Activated CD4-positive, alpha-beta T cell treated with anti-CD3 and anti-CD28 coated beads for 24 hours (primary cell): Measurements from ENCODE around the gene NUDT22.

Experiments
- DNase-seq, 2 donors: peaks; one replicate each; pipeline ENCODE4 v3.0.0-alpha.2; 2020; ENCODE audit warnings: low read depth in 2 of 2

NUDT22 gene

GRCh38 chr11:64227405-64227956 is 1.4 kb downstream of the NUDT22 start:
- DNase-seq = no peak

GRCh38 chr11:64229090-64229743 is 3.1 kb downstream of the NUDT22 start:
- no peak for DNase-seq

- DNase-seq = no peak
Observed at GRCh38 chr11:64229744-64230170, 3.7 kb downstream of the NUDT22 start.

- DNase-seq = peak; percentile 77 to 88
Observed at GRCh38 chr11:64230171-64230984, 4.3 kb downstream of the NUDT22 start, which contains the start of gene DNAJC4. TSS of gene DNAJC4 (plus strand) at chr11:64230548. CDS start at chr11:64230855, 307 bp downstream.

- DNase-seq = no peak
Observed at GRCh38 chr11:64230985-64231365, 4.9 kb downstream of the NUDT22 start.

- DNase-seq = no peak
Observed at GRCh38 chr11:64231546-64231945, 5.5 kb downstream of the NUDT22 start.

- DNase-seq = no peak
Observed at GRCh38 chr11:64232182-64232966, 6.3 kb downstream of the NUDT22 start.

- no peak for DNase-seq
Observed at GRCh38 chr11:64232967-64233315, 6.9 kb downstream of the NUDT22 start.

GRCh38 chr11:64233913-64234586 is 8.0 kb downstream of the NUDT22 start, which contains the start of gene VEGFB:
TSS of gene VEGFB (plus strand) at chr11:64234584. CDS start at chr11:64234834, 250 bp downstream.
- peak in 1 of 2 donors; percentile 56 for DNase-seq

GRCh38 chr11:64234647-64235379 is 8.7 kb downstream of the NUDT22 start:
- no peak for DNase-seq

GRCh38 chr11:64235437-64236161 is 9.5 kb downstream of the NUDT22 start:
- DNase-seq = no peak

GRCh38 chr11:64237484-64237951 is 11.4 kb downstream of the NUDT22 start:
- no peak for DNase-seq

GRCh38 chr11:64238076-64238475 is 12.0 kb downstream of the NUDT22 start:
- no peak for DNase-seq

GRCh38 chr11:64238999-64239398 is 12.9 kb downstream of the NUDT22 start:
- no peak for DNase-seq

- DNase-seq = no peak
Observed at GRCh38 chr11:64239662-64240434, 13.8 kb downstream of the NUDT22 start.

GRCh38 chr11:64240435-64241240 is 14.6 kb downstream of the NUDT22 start, which contains the start of gene FKBP2:
TSS of gene FKBP2 (plus strand) at chr11:64241095. CDS start at chr11:64242388, 1,293 bp downstream.
- peak; percentile 95 to 96 for DNase-seq

GRCh38 chr11:64241241-64241490 is 15.1 kb downstream of the NUDT22 start:
- peak in 1 of 2 donors; percentile 100 for DNase-seq
